Measurements from ENCODE around the gene SEMA4G. TPM values are rescaled to one million over a fixed set of nuclear protein-coding genes. Genes with fewer than 3 reads are reported as not detected.
A peak's percentile ranks its signal among the peaks of the same experiment; 100 is the strongest.

Gene SEMA4G
- total and polyA plus RNA-seq, 2 of the 13 experiments (the other 11 are each of a cell fraction or from before 2014, with no cell fraction given) = 46.2 to 207 TPM

GRCh38 chr10:100986952-100987684 is 17.8 kb downstream of the SEMA4G start, which contains the start of the genes MRPL43 and TWNK (continued):
- TF ChIP-seq ETV6 (CRISPR knock-in tag; conservative IDR thresholded peaks at IDR 0.05) = no peak; the same call in none of the 2 replicates
- TF ChIP-seq AGO1 (IDR thresholded peaks at IDR 0.05; ENCODE audit: low read depth, low read length, poor library complexity, severe bottlenecking) = peak; percentile 99
- TF ChIP-seq DMAP1 (CRISPR knock-in tag; IDR thresholded peaks at IDR 0.05) = no peak; the same call in none of the 2 replicates
- no peak for TF ChIP-seq THAP7 (CRISPR knock-in tag; IDR thresholded peaks at IDR 0.05)
- TF ChIP-seq MEIS1 (CRISPR knock-in tag; IDR thresholded peaks at IDR 0.05; ENCODE audit: borderline replicate concordance) = peak; percentile 57; the same call in 1 of the 2 replicates
- TF ChIP-seq JDP2 (CRISPR knock-in tag; IDR thresholded peaks at IDR 0.05; ENCODE audit: borderline replicate concordance) = no peak
- peak; percentile 84; the same call in 1 of the 2 replicates for TF ChIP-seq ZNF343 (CRISPR knock-in tag; IDR thresholded peaks at IDR 0.05)
- TF ChIP-seq ATF1 (CRISPR knock-in tag; IDR thresholded peaks at IDR 0.05) = no peak; the same call in 1 of the 2 replicates
- no peak for TF ChIP-seq NFIB (CRISPR knock-in tag; IDR thresholded peaks at IDR 0.05; ENCODE audit: borderline replicate concordance)
- TF ChIP-seq DR1 (CRISPR knock-in tag; IDR thresholded peaks at IDR 0.05) = peak; percentile 49; the same call in 1 of the 2 replicates
- TF ChIP-seq ZSCAN9 (CRISPR knock-in tag; IDR thresholded peaks at IDR 0.05; ENCODE audit: borderline replicate concordance) = no peak
- TF ChIP-seq GATAD1 (CRISPR knock-in tag; IDR thresholded peaks at IDR 0.05) = peak; percentile 94
- peak; percentile 87 for TF ChIP-seq SALL1 (CRISPR knock-in tag; IDR thresholded peaks at IDR 0.05)
- TF ChIP-seq CCAR2 (optimal IDR thresholded peaks at IDR 0.05; ENCODE audit: low read depth, low read length) = no peak
- TF ChIP-seq ZFP36L1 (CRISPR knock-in tag; IDR thresholded peaks at IDR 0.05) = peak; percentile 76
- peak; percentile 78 for TF ChIP-seq PITX1 (CRISPR knock-in tag; IDR thresholded peaks at IDR 0.05)
- TF ChIP-seq NCOR1 (IDR thresholded peaks at IDR 0.05; ENCODE audit: borderline replicate concordance, low read length) = no peak
- TF ChIP-seq DNMT1 (CRISPR knock-in tag; IDR thresholded peaks at IDR 0.05) = 0 out of 2 replicates have a peak, but pooled peaks have one; percentile 44
- no peak for TF ChIP-seq ZNF83 (CRISPR knock-in tag; IDR thresholded peaks at IDR 0.05; ENCODE audit: borderline replicate concordance)
- TF ChIP-seq THRA (CRISPR knock-in tag; IDR thresholded peaks at IDR 0.05; ENCODE audit: borderline replicate concordance) = no peak
- no peak for TF ChIP-seq HDAC6 (IDR thresholded peaks at IDR 0.05; ENCODE audit: low read depth, low read length)
- no peak for TF ChIP-seq CEBPG (CRISPR knock-in tag; IDR thresholded peaks at IDR 0.05)
- TF ChIP-seq FIP1L1 (IDR thresholded peaks at IDR 0.05; ENCODE audit: borderline replicate concordance, insufficient read depth, low read depth, low read length) = no peak
- TF ChIP-seq ZBTB10 (CRISPR knock-in tag; IDR thresholded peaks at IDR 0.05; ENCODE audit: borderline replicate concordance) = peak; percentile 69; the same call in 1 of the 2 replicates
- TF ChIP-seq ZNF33B (CRISPR knock-in tag; IDR thresholded peaks at IDR 0.05) = no peak; the same call in 1 of the 2 replicates
- TF ChIP-seq SMYD3 (CRISPR knock-in tag; IDR thresholded peaks at IDR 0.05) = peak; percentile 92
- no peak for TF ChIP-seq SRF (IDR thresholded peaks at IDR 0.05; ENCODE audit: low read depth, low read length)
